IMR-90 (cell line): ENCODE data around the gene DAAM1. TPM values are rescaled to one million over a fixed set of nuclear protein-coding genes. Genes with fewer than 3 reads are reported as not detected.

Source experiments
- ATAC-seq: fragments of 200-7000 bp; cut with Tn5 transposase; 2 replicates; pipeline ENCODE4 v1.9.1; 2020; ENCODE audit warnings: low read depth, mild to moderate bottlenecking, moderate library complexity
- BruUV-seq: library from RNA; stranded (reverse); fragments of 400-500 nt; replicated peaks from 2 replicates; lab custom pipeline; 2021; lab: Mats Ljungman, UMichigan
- CTCF ChIA-PET: fragments of 300-600 bp; formaldehyde crosslinking; extraction: SDS; loops from one replicate; lab custom pipeline; 2021; ENCODE audit warnings: antibody characterized with exemption; lab: Yijun Ruan, JAX
- POLR2A ChIA-PET: fragments of 300-600 bp; sonication (Branson Sonifier 250); formaldehyde crosslinking; loops from one replicate; lab custom pipeline; 2022; ENCODE audit warnings: antibody characterized with exemption; ENCODE audit not compliant: unreplicated experiment; lab: Charles Lee
- DNase-seq: peaks from one replicate; pipeline ENCODE4 v3.0.0; 2013
- H2AFZ ChIP-seq: replicated peaks from 2 replicates; pipeline ENCODE3; 2013; ENCODE audit warnings: low read length, mild to moderate bottlenecking; ENCODE audit not compliant: poor library complexity
- H2AK5ac ChIP-seq: 2 replicates; pipeline ENCODE4 v1.6.1; 2013; ENCODE audit warnings: low read depth, low read length, inconsistent platforms
- H2AK9ac ChIP-seq: replicated peaks from 2 replicates; pipeline ENCODE3; 2013; ENCODE audit warnings: mild to moderate bottlenecking, low read depth, low read length, moderate library complexity; ENCODE audit not compliant: poor library complexity
- H2BK120ac ChIP-seq: 2 replicates; pipeline ENCODE4 v1.6.1; 2013; ENCODE audit warnings: low read depth, low read length, inconsistent platforms
- H2BK15ac ChIP-seq: 3 replicates; pipeline ENCODE4 v1.6.1; 2013; ENCODE audit warnings: low read depth, low read length, inconsistent platforms
- H2BK20ac ChIP-seq: 2 replicates; pipeline ENCODE4 v1.6.1; 2013; ENCODE audit warnings: low read depth, mild to moderate bottlenecking, inconsistent platforms, low read length, moderate library complexity
- H2BK5ac ChIP-seq: 2 replicates; pipeline ENCODE4 v1.6.1; 2013; ENCODE audit warnings: mild to moderate bottlenecking, low read depth, low read length, inconsistent platforms; ENCODE audit not compliant: poor library complexity, severe bottlenecking
- H3K14ac ChIP-seq: replicated peaks from 2 replicates; pipeline ENCODE4 v1.6.1; 2013; ENCODE audit warnings: low read depth, low read length, inconsistent platforms
- H3K18ac ChIP-seq: 2 replicates; pipeline ENCODE4 v1.6.1; 2013; ENCODE audit warnings: low read depth, low read length, control low read depth
- H3K23ac ChIP-seq: 2 replicates; pipeline ENCODE4 v1.6.1; 2013; ENCODE audit warnings: low read depth, low read length, inconsistent platforms
- H3K27ac ChIP-seq: 2 replicates; pipeline ENCODE4 v1.5.1; 2013; ENCODE audit warnings: mild to moderate bottlenecking, control low read depth, low read length; ENCODE audit not compliant: insufficient read depth
- H3K27me3 ChIP-seq: 2 replicates; pipeline ENCODE4 v1.6.1; 2013; ENCODE audit warnings: low read length; ENCODE audit not compliant: control insufficient read depth, insufficient read depth
- H3K36me3 ChIP-seq: 2 replicates; pipeline ENCODE4 v1.6.1; 2013; ENCODE audit warnings: low read length, mixed read lengths; ENCODE audit not compliant: control insufficient read depth, insufficient read depth
- H3K4ac ChIP-seq: 2 replicates; pipeline ENCODE4 v1.6.1; 2013; ENCODE audit warnings: low read depth, low read length, inconsistent platforms
- H3K4me1 ChIP-seq: 2 replicates; pipeline ENCODE4 v1.6.1; 2013; ENCODE audit warnings: low read length, mixed read lengths; ENCODE audit not compliant: control insufficient read depth, insufficient read depth
- H3K4me2 ChIP-seq: 2 replicates; pipeline ENCODE4 v1.6.1; 2013; ENCODE audit warnings: low read depth, mild to moderate bottlenecking, control low read depth, low read length, moderate library complexity
- H3K4me3 ChIP-seq: 2 replicates; pipeline ENCODE4 v1.5.1; 2013; ENCODE audit warnings: low read depth, mild to moderate bottlenecking, control low read depth, low read length, moderate library complexity; ENCODE audit not compliant: insufficient read depth
- H3K56ac ChIP-seq: 2 replicates; pipeline ENCODE4 v1.6.1; 2013; ENCODE audit warnings: low read length, inconsistent platforms; ENCODE audit not compliant: insufficient read depth; ENCODE audit errors: extremely low read depth
- H3K79me1 ChIP-seq, 2 experiments: 2 replicates each; pipeline ENCODE4 v1.6.1; 2013; ENCODE audit warnings: low read length in 2 of 2, inconsistent platforms in 1 of 2, low read depth in 1 of 2
- H3K9ac ChIP-seq: 2 replicates; pipeline ENCODE4 v1.6.1; 2013; ENCODE audit warnings: low read depth, low read length, control low read depth
- H3K9me1 ChIP-seq: 2 replicates; pipeline ENCODE4 v1.6.1; 2013; ENCODE audit warnings: low read length, inconsistent platforms; ENCODE audit not compliant: insufficient read depth
- H3K9me3 ChIP-seq: 2 replicates; pipeline ENCODE4 v1.6.1; 2013; ENCODE audit warnings: low read length; ENCODE audit not compliant: control insufficient read depth, insufficient read depth
- H4K20me1 ChIP-seq: 2 replicates; pipeline ENCODE4 v1.6.1; 2013; ENCODE audit warnings: low read length, inconsistent platforms; ENCODE audit not compliant: insufficient read depth
- H4K5ac ChIP-seq: 2 replicates; pipeline ENCODE4 v1.6.1; 2013; ENCODE audit warnings: mild to moderate bottlenecking, low read depth, low read length, control low read depth
- H4K8ac ChIP-seq, 2 experiments: 2 replicates each; pipeline ENCODE4 v1.6.1; 2013; ENCODE audit warnings: low read depth in 2 of 2, low read length in 2 of 2, control low read depth in 1 of 2, inconsistent platforms in 1 of 2
- H4K91ac ChIP-seq: 2 replicates; pipeline ENCODE4 v1.6.1; 2013; ENCODE audit warnings: low read depth, low read length, inconsistent platforms; ENCODE audit not compliant: insufficient read depth
- CHD1 ChIP-seq: IDR thresholded peaks from 2 replicates; pipeline ENCODE4 v1.6.1; 2012; ENCODE audit warnings: low read depth, low read length, improper control_type of control experiment
- ELK1 ChIP-seq: fragments of 150-350 bp; IDR thresholded peaks from 2 replicates; pipeline ENCODE4 v1.6.1; 2016; ENCODE audit warnings: low read depth, mild to moderate bottlenecking, low read length, moderate library complexity, borderline replicate concordance
- FOS ChIP-seq: fragments of 150-350 bp; IDR thresholded peaks from 2 replicates; pipeline ENCODE4 v1.6.1; 2016; ENCODE audit warnings: low read depth, low read length
- MAZ ChIP-seq: IDR thresholded peaks from 2 replicates; pipeline ENCODE4 v1.6.1; 2012; ENCODE audit warnings: low read depth, mild to moderate bottlenecking, low read length, improper control_type of control experiment, moderate library complexity, borderline replicate concordance
- MXI1 ChIP-seq: IDR thresholded peaks from 2 replicates; pipeline ENCODE4 v1.6.1; 2012; ENCODE audit warnings: low read depth, mild to moderate bottlenecking, low read length, moderate library complexity, borderline replicate concordance
- POLR2A ChIP-seq: IDR thresholded peaks from 2 replicates; pipeline ENCODE4 v1.6.1; 2012; ENCODE audit warnings: mild to moderate bottlenecking, low read depth, low read length
- RAD21 ChIP-seq: IDR thresholded peaks from 2 replicates; pipeline ENCODE4 v1.6.1; 2012; ENCODE audit warnings: low read length, improper control_type of control experiment
- RCOR1 ChIP-seq: IDR thresholded peaks from 2 replicates; pipeline ENCODE4 v1.6.1; 2012; ENCODE audit warnings: mild to moderate bottlenecking, low read length, improper control_type of control experiment; ENCODE audit not compliant: insufficient replicate concordance
- RFX5 ChIP-seq: IDR thresholded peaks from 2 replicates; pipeline ENCODE4 v1.8.0; 2012; ENCODE audit warnings: low read depth, mild to moderate bottlenecking, low read length, moderate library complexity
- SMC3 ChIP-seq: fragments of 150-350 bp; IDR thresholded peaks from 2 replicates; pipeline ENCODE4 v1.6.1; 2016; ENCODE audit warnings: low read depth, mild to moderate bottlenecking, antibody characterized with exemption, low read length, moderate library complexity
- WGBS, 2 experiments: methylation state at CpG; one replicate each; pipeline versions ENCODE4 v1.1.5 to v1.1.7; 2013; ENCODE audit warnings: missing lambda C conversion rate in 2 of 2; ENCODE audit not compliant: insufficient read length in 1 of 2; ENCODE audit errors: extremely low coverage in 2 of 2; 5-methylcytosine and 5-hydroxymethylcytosine counted together
- dilution Hi-C: fragments of 300-500 bp; cut with HindIII; formaldehyde crosslinking; loops from one replicate; pipeline ENCODE4 v1.14.3; 2018; ENCODE audit warnings: low sequenced_read_pairs; ENCODE audit not compliant: unreplicated experiment
- in situ Hi-C: fragments of 300-500 bp; cut with MboI; formaldehyde crosslinking; loops from 3 replicates; pipeline ENCODE4 v1.14.3; 2019; ENCODE audit warnings: low sequenced_read_pairs, inconsistent platforms, mixed read lengths
- intact Hi-C: fragments of 100-400 bp; cut with micrococcal nuclease; formaldehyde crosslinking; loops from 2 replicates; pipeline ENCODE4 v1.10.0; 2022
- polyA plus RNA-seq, 3 experiments: library from polyadenylated mRNA; depleted of rRNA; stranded (reverse); fragments of >200 nt; gene quantifications; 2 replicates each; pipeline ENCODE4 v1.2.3, GENCODE V29; 2012; ENCODE audit warnings: low replicate concordance in 1 of 3
- total RNA-seq: library from RNA; depleted of rRNA; stranded (reverse); fragments of >200 nt; gene quantifications from 2 replicates; pipeline ENCODE4 v1.2.3, GENCODE V29; 2012

The DAAM1 gene
- total and polyA plus RNA-seq, 2 of the 4 experiments (the other 2 are of a cell fraction): 4.8 to 5.4 TPM

GRCh38 chr14:59332727-59333126, 144.3 kb downstream of the DAAM1 start:
- Histone ChIP-seq H4K91ac (peak overlapping the region; percentile 33; the same call in 1 of the 2 replicates), H3K18ac (peak overlapping the region; percentile 83; the same call in 1 of the 2 replicates), H3K14ac (peak overlapping the region; percentile 65), H3K36me3 (peaks cover 2% of the 10 kb centered on the region; the same call in 1 of the 2 replicates), H3K23ac (peak overlapping the region; percentile 76), H2BK120ac (peak overlapping the region; percentile 59; the same call in 1 of the 2 replicates), H3K9me1 (peaks cover 6% of the 10 kb centered on the region), H3K4ac (peak overlapping the region; percentile 72; the same call in 1 of the 2 replicates), H2AFZ (no peak overlapping the region), H2BK20ac (peak overlapping the region; percentile 85; the same call in 1 of the 2 replicates), H2AK5ac (no peak overlapping the region), H3K9ac (no peak overlapping the region), H3K27me3 (no peaks in the 10 kb centered on the region), H3K4me1 (peaks cover 9% of the 10 kb centered on the region), H2AK9ac (no peak overlapping the region), H3K9me3 (no peaks in the 10 kb centered on the region), H2BK15ac (peak overlapping the region; percentile 65; the same call in 1 of the 3 replicates), H3K27ac (peak overlapping the region; percentile 63; the same call in 1 of the 2 replicates), H4K8ac (peak overlapping the region in 1 of 2 experiments; percentile 33; a peak in 3 of 4 replicates), H3K79me1 (0 out of 4 replicates have a peak, but pooled peaks cover 0 to 4% of the 10 kb centered on the region in 2 experiments), H3K4me2 (peak overlapping the region; percentile 21; the same call in 1 of the 2 replicates), H4K5ac (peak overlapping the region; percentile 62; the same call in 1 of the 2 replicates), H4K20me1 (no peaks in the 10 kb centered on the region), H2BK5ac (peak overlapping the region; percentile 86), H3K4me3 (no peak overlapping the region), H3K56ac (no peak overlapping the region)
- no TSS peak for BruUV-seq
- ATAC-seq (peak; percentile 83), DNase-seq (peak; percentile 97)
- dilution Hi-C loops (no loop called here), in situ Hi-C loops (no loop called here), intact Hi-C loops (loop anchor here (5.0 kb wide), 1 partner anchor 140 kb away; no protein-coding TSS in a partner anchor)
- CTCF ChIA-PET: no interaction called here
- TF ChIP-seq FOS: peak; percentile 68; the same call in 1 of the 2 replicates
- no peak for TF ChIP-seq MAZ
- TF ChIP-seq RFX5: no peak
- no peak for TF ChIP-seq POLR2A
- no peak; the same call in 1 of the 2 replicates for TF ChIP-seq SMC3
- TF ChIP-seq ELK1: no peak
- TF ChIP-seq CHD1: no peak
- TF ChIP-seq MXI1: no peak
- TF ChIP-seq RAD21: no peak
- TF ChIP-seq RCOR1: peak; percentile 22
- no CpG with 5 or more reads among the region's 2 CpGs for WGBS, 2 experiments
- POLR2A ChIA-PET: no interaction called here
